ENCODE results near the gene SMOC1. TPM values are rescaled to one million over a fixed set of nuclear protein-coding genes. Genes with fewer than 3 reads are reported as not detected.
A peak's percentile ranks its signal among the peaks of the same experiment; 100 is the strongest.

The SMOC1 gene
- total RNA-seq, 1 donor from 2014 or later: 0.22 TPM

DNA sequence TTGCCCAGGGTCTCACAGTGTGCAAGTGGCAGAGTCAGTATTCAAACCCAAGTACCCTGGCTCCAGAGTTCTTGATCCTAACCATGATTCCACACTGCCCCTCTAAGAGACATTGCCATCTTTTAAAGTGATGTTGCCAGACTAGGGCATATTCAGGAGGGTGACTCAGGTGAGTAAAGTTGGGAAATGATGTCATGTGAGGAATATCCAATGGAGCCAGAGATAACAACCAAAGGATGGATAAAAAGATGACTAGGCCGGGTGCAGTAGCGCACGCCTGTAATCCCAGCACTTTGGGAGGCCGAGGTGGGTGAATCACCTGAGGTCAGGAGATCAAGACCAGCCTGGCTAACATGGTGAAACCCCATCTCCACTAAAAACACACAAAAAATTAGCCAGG is 85.6 kb downstream of the SMOC1 start:
- no peak for DNase-seq (ENCODE audit: low spot score)
- intact Hi-C loops (cut with DNase I): no loop called here

DNA sequence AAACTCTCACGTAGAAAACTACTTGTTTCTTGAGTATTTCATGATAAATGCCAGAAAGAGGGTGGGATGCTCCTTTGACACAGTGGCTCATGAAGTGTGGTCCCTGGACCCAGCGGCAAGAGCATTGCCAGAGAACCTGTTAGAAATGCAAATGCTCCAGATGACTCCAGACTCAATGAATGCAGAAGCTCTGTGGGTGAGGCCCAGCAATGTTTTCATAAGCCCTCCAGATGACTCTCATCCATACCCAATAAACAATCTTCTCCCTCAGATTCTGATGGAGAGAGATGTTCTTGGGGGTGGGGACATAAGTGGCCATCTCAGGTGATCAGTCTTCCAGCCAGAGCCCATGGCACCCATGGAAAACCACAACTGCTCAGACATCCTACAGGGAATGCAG is 88.9 kb downstream of the SMOC1 start:
- no peak for DNase-seq (ENCODE audit: low spot score)
- intact Hi-C loops (cut with DNase I): no loop called here

DNA sequence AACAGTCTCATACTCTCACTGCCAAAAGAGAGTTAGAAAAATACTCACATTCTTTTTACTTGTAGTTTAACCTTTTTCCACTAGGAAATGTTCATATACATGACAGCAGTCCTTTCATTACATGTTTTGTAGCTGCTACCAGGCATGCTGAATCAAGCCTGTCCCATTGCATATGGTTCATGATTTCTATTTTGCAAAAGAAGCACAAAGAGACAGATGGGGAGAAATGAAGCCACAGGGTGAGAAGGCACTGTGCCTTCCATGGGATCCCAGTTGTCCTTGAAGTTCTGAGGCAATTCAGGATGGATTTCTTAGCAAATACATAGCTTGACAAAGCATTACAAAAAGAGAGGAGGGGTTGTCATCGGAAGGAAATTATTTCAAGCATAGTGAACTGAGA is 89.5 kb downstream of the SMOC1 start:
- DNase-seq (ENCODE audit: low spot score): no peak
- intact Hi-C loops (cut with DNase I): no loop called here

DNA sequence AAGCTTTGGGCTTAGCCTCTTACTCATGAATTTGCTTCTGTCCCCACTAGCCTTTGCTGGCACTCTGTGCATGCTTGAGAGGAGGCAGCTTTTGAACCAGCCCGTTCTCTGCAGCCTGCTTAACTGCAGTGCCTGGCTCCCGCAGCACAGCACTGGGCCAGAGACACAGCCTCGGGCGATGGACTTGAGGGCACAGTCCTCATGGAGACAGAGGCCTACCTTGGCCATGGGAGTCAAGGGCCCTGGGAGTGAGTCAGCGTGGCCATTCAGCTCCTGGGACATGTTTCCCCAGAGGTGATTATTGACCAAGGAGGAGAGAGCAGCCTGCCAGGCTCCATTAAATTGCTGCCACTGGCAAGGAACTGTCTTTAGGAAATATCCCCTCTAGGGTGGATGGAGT is 93.5 kb downstream of the SMOC1 start:
- DNase-seq (ENCODE audit: low spot score): no peak
- intact Hi-C loops (cut with DNase I): no loop called here

DNA sequence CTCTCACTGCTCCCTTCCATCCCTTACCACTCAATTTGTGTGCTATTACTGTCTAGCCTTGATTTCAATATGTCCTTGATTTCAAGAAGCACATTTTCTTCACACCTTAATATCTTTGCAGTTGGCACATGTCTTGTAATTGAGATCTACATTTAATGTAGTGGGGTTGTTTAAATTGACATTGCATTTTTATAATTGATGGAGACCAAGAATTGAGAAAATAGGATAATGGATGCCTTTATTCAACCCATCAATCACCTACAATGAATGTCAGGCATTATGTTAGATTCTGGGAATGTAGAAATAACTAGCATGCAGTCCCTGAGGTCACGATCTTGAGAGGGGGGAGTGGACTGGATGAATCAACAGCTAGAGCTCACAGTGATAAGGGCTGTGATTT is 94.6 kb downstream of the SMOC1 start:
- DNase-seq (ENCODE audit: low spot score): no peak
- intact Hi-C loops (cut with DNase I): no loop called here

DNA sequence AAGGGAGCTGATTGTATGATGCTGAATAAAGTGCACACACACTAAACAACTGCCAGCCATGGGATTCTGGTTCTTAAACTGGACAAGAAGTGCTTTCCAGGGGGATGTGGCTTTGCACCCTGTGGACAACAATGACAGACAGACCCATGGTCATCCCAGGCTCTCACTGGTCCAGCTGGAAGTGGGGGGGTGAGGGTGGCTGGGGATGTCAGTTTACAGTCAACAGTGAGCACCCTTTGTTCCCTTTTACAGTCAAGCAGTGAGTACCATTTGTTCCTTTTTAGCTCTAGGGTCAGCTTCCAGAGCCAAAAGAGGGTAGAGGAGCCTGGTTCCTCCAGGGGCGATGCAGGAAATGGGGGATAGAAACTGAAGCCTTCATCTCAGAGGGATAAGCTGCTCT is 100.7 kb downstream of the SMOC1 start:
- no peak for DNase-seq (ENCODE audit: low spot score)
- intact Hi-C loops (cut with DNase I): no loop called here

DNA sequence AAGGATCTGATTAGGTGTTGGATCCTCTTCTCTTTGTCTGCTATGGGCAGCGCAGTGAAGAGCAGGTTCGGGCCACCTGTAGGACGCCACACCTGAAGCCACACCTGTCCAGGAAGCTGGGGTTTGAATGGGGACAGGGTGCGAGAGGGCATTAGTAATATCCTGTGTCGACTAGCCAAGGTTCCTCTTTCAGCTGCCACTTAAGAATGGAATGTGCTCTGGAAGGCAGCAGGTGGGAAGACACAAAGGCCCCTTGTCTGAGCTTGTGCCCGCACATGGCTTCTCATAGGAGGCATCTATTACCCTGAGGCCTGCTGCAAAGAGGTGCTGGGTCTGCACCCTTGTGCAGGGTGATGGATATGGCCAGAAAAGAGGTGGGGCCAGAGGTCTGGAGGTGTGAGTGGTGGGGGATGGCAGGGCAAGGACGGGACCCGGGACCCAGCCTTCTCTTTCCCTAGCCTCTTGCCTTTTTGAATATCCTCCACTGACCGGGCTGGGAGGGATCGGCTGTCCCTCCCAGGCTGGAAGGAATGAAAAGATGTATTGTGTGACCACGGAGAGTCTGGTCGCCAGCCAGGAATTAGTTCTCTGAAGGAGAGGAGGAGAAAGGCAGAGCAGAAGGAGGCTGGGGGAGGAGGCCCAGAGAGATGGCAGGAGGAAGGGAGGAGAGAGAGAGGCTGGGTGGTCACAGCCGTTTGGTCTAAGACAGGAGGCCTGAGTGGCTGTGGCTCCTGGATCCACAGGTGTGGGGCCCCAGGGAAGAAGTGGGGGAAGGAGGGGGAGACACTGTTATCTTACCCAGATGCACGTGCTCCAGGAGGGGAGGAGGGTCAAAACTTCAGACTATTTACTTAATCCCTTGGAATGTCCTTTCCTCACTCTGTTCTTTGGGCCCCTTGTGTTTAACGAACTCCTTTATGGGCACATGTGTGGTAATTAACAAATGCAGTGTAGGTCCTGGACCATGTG is 101.5 kb downstream of the SMOC1 start:
- intact Hi-C loops (cut with DNase I): no loop called here
- no peak for DNase-seq (ENCODE audit: low spot score)

DNA sequence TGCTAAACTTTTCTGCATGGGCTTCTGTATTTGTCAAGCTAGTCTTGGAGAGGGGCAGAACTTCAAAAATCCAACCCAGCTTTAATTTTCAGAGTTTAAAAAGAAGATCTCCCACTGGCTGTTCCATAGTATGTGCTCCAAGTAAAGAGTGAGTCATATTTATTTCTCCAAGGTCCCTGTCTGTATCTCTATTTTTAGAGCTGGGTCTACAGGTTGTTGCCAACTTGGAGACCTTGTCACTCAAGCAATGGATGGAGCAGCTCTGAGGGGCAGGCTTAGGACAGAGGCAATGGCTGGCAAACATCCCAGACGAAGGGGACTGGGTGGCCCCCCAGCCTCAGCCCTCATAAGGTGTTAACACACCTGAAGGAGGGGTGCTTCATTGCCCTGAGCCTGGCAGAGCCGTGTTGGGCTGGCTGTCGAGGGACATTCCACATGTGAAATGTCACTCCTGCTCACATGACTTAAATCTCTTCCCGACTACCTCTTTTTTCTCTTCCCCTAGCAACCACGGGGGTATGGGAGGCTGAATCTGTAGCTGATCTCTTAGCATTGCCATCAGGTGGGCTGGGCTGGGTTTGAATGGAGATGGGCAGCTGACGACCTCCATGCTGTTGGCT is 103.1 kb downstream of the SMOC1 start:
- intact Hi-C loops (cut with DNase I): no loop called here
- DNase-seq (ENCODE audit: low spot score): no peak

DNA sequence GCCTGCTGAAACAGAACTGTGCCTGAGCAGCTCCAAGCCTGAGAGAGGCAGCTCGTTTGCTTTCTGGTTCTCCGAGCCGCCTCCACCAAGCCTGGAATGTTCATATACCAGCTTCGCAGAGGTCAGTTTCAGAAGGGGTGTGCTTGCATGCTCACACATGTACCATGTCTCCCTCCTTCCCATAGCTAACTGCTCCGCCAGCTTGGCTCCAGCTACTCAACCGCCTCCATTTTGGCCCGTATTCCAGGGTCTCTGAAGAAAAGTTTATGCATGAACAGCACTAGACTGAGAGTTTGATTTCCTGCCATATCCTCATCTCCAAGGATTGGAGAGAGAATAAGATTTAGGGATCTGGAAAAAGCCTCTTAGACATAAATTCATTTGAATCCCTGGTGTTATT is 103.7 kb downstream of the SMOC1 start:
- no peak for DNase-seq (ENCODE audit: low spot score)
- intact Hi-C loops (cut with DNase I): no loop called here

DNA sequence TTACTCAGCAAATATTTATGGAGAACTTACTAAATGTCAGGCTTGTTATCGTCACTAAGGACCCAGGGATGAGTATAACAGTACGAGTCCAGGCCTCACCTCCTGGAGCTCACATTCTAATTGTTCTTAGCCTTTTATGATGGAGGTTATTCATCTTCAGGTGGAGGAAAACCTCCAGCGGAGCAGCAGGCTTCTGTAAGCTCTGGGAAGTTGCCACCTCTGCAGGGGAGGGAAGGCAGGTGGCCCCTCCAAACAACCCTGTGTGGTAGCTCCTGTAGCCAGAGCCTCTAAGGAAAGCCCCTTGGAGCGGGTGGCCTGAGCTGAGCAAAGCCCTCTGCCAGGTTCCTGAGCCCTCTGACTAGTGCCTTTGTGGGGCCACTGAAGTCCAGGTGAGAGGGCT is 104.1 kb downstream of the SMOC1 start:
- intact Hi-C loops (cut with DNase I): no loop called here

DNA sequence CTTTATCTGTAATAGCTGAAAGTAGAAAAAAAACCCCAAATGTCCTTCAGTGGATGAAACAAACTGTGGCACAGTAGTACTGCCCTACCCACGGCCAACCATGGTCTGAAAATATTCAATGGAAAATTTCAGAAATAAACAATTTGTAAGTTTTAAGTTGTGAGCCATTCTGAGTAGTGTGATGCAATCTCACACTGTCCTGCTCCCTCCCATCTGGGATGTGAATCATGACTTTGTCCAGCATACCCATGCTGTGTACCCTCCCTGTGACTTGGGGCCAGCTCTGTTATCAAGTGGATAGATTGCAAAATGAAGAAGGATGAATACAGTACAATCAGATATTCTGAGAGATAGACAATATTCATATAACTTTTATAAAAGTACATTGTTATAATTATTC is 106.2 kb downstream of the SMOC1 start:
- no peak for DNase-seq (ENCODE audit: low spot score)
- intact Hi-C loops (cut with DNase I): no loop called here

More for the DNA sequence above, 104.1 kb downstream of the SMOC1 start:
- DNase-seq (ENCODE audit: low spot score): no peak

DNA sequence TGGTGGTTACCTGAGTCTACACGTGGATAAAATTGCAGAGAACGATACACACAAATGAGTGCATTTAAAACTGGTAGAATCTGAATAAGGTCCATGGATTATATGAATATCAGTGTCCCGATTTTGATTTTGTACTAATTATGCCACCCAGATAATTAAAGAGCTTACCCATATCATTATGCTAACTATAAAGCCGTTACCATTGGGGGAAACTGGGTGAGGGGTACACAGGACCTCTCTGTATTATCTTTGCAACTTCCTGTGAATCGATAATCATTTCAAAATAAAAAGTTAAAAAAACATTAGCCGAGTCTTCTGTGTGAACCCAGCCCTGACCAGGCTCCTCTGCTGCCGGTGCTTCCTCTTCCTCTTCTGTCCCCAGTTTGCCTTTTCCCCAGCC is 107.1 kb downstream of the SMOC1 start:
- intact Hi-C loops (cut with DNase I): no loop called here
- DNase-seq (ENCODE audit: low spot score): no peak

DNA sequence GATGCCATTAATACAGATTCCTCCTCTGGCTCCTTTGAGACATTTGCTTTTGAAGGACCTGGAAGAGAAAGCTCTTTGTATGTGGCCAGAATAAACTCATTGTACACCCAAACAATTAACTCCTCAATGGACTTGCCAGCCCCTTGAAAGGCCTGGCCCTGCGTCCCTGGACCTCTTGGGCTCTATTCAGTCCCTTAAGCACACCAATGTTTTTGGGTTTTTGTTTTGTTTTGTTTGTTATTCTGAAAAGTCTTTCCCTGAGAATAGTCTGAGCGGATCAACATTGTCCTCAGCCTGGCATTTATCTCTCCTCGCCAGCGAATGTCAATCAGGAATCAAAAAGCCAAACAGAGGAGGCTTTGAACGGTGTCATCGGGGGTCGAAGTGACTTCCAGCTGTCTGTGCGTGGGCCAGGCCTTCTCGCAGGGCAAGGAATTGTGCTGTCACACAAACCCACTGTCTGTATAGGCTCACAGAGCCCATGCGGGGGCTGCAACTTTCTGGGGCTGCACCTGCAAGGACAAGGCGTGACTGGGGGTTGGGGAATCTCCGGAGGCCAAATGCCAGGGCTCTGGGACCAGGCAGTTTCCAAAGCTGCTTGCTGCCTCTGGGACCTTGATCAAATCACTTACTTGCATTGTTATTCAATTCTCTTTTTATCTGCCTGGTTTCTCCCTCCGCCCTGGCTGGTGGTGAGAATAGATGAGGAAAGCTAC is 108.3 kb downstream of the SMOC1 start:
- peak; percentile 57 for DNase-seq (ENCODE audit: low spot score)
- intact Hi-C loops (cut with DNase I): no loop called here

DNA sequence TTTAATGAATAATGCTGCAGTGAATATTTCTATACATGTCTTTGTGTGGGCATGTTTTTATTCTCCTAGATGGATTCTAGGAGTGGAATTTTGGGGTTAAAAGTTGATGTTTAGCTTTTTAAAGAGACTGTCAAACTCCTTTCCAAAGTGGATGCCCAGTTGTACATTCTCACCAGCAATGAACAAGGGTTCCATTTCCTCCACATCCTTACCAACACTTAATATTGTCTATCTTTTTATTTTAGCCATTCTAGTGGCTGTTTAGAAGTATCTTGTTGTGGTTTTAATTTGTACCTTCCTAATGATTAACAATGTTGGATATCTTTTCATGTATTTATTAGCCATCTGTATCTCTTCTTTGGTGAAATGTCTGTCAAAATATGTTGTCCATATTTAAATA is 109.8 kb downstream of the SMOC1 start:
- intact Hi-C loops (cut with DNase I): no loop called here
- no peak for DNase-seq (ENCODE audit: low spot score)

DNA sequence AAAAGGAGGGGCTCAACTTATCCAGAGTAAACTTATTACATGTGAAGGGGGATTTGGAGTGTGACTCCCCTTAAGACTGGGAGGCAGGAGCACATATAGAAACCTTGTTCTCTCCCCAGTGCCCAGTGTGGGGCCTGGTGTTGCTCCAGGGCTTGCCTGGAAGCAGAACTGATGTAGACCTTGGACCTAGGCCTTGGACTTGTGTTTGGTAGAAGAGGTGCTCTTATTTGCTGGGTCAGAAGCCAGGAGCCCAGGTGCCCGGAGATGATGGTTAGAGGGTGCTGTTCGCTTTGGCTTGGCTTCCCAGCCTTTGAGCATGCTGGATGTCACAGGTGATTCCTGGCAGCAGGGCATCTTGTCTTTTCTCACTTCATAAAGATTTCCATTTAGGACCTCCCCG is 110.4 kb downstream of the SMOC1 start:
- intact Hi-C loops (cut with DNase I): no loop called here
- DNase-seq (ENCODE audit: low spot score): no peak

DNA sequence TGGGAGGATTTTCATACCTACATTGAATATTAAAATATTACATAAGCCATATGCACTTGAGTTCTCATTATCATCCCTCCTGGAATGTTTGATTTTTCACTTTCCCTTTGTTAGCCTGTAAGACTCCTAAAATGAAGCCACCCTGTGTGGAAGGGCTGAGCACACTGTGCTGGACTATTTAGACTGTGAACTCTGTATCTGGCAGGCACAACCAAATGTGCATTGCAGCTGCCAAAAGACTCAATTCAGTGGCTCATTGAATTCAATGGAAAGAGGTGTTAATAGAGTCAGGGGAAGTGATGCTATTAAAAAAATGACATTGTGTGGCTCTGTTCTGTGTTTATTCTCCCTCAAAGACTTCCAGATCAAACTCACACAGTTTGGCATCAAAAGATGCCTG is 111.1 kb downstream of the SMOC1 start:
- intact Hi-C loops (cut with DNase I): no loop called here
- no peak for DNase-seq (ENCODE audit: low spot score)

DNA sequence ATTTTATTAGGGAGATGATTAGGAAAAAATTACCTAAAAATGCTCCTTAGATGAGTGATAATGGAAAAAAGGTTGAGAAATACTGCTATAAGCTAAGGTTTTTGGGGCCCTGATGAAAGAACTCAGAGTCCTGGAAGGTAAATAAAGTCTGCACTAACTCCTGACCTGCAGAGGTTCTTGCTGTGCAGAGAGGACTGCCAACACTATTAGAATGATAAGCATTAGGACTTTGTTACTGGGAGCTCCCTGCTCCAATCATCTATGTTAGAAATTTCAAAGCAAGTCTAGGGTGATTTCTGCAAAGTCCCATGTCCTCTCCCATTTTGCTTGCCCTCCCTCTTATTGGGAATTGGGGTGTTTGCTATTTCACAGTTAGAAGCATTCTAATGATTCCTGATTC is 112.2 kb downstream of the SMOC1 start:
- intact Hi-C loops (cut with DNase I): no loop called here
- no peak for DNase-seq (ENCODE audit: low spot score)

DNA sequence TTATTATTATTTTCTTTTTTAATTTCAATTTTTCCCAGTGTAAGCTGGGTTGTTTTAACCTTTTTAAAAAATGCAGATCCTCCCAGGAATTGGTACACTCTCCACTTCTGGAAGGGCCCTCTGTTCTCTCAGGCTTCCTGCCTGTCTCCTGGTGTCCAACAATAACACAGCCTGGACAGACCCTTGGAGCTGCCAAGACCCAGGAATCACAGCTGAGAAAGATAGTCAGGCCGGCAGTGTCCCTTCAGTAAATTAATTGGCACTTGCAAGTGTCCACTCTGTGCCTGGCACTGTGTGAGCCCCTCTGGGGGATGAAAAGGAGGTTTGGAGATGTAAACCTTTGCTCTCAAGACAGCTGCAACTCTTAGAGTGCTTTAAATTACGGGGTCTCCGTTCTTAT is 113.3 kb downstream of the SMOC1 start:
- intact Hi-C loops (cut with DNase I): no loop called here
- DNase-seq (ENCODE audit: low spot score): no peak

DNA sequence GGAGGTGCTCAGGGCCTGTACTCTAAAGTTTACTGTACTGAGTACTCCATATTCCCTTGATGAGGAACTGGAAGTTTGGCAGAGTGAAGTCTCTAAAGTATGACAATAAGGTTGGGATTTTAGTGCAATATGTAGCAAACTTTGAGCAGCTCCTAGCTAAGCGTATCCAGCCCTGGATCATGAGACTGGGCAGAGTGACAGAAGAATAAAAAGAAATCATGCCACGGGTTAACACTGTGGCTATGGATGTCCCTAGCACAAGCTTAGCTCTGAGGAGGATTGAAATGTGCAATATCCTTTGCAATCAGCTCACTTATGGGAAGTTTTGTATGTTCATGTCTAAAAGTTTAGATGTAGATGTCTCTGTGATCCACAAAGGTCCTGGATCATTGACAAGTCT is 114.1 kb downstream of the SMOC1 start:
- DNase-seq (ENCODE audit: low spot score): no peak

DNA sequence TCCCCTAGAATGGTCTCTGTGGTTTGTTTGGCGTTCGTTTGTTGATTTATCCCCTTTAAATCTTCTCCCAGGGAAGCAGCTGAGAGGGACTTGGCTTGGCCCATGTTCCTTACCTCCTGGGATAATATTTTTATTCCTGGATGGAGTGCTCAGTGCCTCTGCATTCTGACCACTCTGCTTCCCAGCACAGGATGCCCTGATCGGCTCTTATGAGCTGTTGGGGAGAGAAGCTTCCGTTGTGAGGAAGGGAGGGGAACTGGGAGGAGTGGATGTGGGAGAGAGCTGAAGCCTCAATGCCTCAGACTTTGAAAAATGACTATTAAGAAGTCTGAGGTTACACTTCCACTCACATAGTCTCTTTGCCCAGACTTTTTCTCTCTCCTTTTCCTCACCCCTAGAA is 114.8 kb downstream of the SMOC1 start:
- DNase-seq (ENCODE audit: low spot score): no peak

More for the DNA sequence above, 114.1 kb downstream of the SMOC1 start:
- intact Hi-C loops (cut with DNase I): no loop called here

DNA sequence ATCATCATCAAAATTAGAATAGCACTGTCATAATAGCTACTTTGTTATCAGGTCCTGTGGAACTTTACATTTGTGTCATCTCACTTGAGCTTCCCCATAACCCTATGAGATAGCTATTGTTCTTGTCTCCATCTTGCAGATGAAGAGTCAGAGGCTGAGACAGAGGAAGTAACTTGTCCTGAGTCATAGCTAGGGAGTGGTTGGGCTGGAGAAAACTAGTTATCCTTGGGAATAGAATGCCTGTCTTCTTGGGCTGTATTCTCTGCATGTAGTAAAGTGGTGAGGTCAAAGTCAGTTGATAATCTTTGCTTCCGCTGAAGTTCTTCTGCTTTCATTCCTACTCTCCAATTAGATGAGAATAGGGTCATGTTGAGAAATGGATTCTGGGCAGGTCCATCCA is 117.0 kb downstream of the SMOC1 start:
- DNase-seq (ENCODE audit: low spot score): no peak
- intact Hi-C loops (cut with DNase I): no loop called here

More for the DNA sequence above, 114.8 kb downstream of the SMOC1 start:
- intact Hi-C loops (cut with DNase I): no loop called here

All from cardiac septum (tissue), 1 donor.